NCI-H2107 treated with DMSO at 0.1 percent for 48 hours (cell line): ENCODE measurements around the gene PKD1.
"Not testable (repeated sequence)": the region's sequence is repeated elsewhere in the genome, so short reads cannot be mapped to it uniquely, and the experiment has no call there.

ENCODE experiments used
- DNase-seq: peaks from one replicate; lab custom pipeline; 2025; ENCODE audit not compliant: unreplicated experiment; lab: John Stamatoyannopoulos, UW

Gene PKD1

DNA sequence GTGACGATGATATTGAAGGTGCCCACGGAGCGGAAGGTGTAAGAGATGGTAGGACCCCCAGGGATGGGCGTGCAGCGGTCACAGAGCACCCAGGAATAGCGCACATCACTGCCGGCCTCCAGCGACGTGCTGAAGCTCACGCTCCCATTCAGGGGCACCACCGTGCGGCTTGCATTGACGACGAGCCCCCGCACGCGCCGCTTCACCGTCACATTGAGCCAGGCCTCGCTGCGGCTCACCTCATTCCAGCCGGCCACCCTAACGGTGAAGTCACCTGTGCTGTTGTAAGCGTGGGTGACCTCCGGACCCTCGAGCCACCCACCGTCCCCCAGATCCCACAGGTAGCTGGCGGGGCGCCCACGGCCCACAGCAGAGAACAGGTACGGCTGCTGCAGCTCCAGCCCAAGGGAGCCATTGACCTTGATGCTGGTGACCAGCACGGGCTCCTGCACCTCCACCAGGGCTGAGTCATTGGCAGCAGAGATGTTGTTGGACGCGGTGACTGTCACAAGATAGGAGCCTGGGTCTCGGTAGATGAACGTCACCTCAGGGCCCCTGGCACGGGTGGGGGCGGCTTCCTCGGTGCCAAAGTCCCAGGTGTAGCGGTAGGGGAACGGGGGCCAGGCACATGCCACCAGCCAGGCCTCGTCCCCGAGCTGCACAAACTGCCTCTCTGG, 25.2 kb downstream of the PKD1 start:
- DNase-seq: not testable (repeated sequence)

DNA sequence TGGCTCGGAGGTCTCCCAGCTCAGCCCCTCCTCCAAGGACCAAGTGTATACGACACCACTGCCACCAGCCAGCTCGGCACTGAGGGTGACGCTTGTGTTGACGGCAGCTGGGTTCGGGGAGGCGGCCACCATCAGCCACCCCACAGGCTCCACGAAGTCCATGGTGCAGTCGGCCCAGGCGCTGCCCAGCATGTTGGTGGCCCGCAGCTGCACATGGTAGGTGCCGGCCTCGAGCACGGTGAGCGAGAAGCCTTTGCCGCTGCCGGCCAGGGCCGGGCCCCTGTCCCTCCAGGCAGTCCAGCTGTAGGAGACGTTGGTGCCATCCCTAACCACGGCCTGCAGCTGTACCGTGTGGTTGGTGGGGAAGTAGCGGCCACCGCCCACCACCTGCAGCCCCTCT, 25.8 kb downstream of the PKD1 start:
- not testable (repeated sequence) for DNase-seq

DNA sequence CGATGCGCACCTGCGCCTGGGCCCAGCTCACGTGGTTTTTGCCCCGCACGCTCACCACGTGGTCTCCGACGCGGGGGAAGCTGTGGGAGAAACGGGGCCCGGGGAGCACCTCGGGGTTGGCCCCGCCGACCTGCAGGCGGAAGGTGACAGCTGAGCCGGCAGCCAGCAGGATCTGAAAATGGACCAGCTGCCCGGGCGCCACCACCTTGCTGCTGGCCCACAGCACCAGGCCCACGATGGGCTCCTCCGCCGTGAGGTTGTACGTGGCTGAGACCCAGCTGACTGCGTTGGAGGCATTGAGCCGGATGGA, 26.5 kb downstream of the PKD1 start:
- DNase-seq: not testable (repeated sequence)

DNA sequence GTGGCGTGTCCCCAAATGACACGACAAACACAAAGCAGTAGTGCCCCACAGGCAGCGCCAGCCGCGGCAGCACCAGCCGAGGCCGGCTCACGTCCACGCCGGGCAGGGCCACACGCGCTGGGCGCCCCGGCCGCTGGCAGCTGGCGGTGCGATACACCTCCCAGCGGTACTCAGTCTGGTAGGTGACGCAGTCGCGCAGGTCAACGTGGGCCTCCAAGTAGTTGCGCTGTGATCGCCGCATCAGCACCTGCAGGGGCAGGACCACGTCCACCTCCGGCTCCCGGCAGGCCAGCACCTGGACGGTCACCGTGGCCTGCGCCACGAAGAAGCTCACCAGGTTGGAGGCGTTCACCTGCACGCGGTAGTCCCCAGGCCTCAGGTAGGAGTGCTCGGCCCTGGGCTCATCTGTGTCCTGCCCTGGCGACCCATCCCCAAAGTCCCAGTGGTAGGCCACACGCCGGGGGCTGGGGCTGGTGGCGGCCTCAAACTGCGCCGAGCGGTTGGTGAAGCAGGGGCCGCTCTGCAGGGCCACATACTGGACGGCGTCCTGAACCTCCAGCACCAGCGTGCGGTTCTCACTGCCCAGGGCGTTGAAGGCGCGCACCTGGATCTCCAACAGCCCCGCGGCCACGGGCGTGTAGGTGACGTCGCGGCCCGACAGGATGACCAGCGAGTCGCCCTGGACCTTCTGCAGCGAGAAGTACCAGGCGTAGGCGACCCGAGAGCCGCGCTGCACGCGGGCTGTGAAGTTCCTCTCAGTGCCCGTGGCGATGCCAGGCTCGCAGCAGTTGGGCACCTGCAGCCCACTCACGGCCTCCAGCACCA, 27.0 kb downstream of the PKD1 start:
- DNase-seq: not testable (repeated sequence)

DNA sequence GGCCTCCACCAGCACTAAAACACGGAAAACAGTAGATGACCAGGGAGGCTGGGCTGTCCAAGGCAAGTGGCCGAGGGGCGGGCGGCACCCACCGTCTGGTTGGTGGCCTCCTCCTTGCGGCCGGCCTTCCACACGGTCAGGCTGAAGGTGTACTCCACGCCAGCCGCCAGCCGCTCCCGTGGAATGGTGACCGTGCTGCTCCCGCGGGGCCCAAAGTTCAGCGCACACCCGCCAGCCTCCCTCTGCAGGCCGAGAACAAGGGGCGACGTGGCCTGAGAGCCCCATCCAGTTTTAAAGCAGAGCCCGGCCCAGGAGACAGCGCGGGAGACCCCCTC, 27.9 kb downstream of the PKD1 start:
- DNase-seq: not testable (repeated sequence)

DNA sequence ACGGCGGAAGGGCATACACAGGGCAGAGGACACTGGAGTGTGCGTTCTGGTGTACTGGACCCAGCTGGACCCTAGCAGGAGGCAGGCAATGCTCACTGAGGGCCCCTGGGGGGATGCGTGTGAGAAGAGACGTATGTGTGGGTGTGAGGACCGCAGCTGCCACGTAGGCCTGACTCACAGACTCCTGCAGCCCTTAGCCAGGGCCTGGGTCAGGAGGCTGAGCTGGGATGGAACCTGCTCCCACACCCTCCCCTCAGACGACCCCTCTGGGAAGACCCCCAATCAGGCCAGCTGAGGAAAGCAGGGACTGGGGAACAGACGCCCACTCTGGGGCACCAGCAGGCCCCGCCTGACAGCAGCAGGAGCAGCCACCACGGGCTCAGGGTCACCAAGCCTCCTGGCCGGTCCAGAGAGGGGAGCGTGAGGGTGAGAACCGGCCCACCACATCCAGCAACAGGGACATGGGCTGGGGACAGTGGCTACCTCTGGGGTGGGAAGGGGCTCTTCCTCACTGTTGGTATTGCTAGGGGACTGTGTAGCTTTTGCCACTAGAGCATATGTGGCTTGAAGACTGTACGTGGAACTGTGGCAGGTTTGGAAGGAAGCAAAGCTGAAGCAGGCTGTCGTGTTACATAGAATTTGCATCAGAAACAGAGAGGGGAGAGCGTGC, 28.4 kb downstream of the PKD1 start:
- not testable (repeated sequence) for DNase-seq

DNA sequence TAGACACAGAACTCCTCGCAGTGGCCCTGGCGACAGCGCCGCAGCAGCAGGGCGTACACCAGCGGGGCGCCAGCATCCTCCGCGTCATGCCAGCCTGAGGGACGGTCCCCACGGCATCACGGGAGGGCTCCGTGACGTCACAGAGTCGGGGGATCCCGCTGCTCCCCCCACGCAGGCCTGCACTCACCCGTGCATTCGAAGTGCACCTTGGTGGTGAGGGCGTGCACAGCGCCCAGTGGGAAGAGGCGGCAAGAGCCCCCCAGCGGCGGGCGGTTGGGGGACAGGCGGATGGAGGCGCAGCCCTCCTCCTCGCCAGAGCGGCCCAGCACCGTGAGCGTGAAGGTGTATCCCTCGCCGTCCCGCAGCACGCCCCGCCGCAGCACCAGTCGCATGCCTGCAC, 29.5 kb downstream of the PKD1 start:
- not testable (repeated sequence) for DNase-seq

DNA sequence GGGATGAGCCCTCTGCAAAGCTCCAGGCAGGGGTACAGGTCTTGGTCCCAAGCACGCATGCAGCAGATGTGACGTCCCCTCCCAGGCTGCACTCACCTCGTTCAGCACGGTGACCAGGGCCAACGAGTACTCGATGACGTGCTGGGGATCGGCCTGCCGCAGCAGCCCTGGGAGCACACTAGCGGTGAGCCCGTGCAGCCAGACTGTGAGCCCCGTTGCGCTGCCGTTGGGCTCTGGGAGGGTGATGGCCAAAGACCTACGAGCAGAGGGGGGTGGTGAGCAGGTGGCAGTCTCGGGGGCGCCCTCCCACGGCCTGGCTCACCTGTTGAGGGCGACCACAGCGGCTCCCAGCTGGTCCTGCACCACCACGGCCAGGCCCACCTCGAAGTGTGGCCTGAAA, 29.9 kb downstream of the PKD1 start:
- not testable (repeated sequence) for DNase-seq

DNA sequence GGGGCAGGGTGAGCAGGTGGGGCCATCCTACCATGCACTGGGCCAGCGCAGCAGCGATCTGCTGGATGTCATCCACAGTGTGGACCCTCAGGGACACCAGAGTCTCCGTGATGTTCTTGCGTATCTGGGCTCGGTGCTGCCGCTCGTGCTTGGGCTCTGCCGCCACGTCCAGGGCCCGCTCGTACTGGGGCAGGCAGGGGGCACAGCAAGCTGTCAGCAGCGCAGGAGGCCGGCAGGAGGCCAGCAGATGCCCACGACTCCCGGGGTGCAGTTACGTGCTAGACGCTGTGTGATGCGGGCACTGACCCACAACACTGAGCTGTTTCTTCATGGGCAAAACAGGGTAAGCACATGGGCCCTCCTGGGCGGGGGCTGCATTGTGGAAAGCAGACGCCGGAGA, 30.4 kb downstream of the PKD1 start:
- not testable (repeated sequence) for DNase-seq

DNA sequence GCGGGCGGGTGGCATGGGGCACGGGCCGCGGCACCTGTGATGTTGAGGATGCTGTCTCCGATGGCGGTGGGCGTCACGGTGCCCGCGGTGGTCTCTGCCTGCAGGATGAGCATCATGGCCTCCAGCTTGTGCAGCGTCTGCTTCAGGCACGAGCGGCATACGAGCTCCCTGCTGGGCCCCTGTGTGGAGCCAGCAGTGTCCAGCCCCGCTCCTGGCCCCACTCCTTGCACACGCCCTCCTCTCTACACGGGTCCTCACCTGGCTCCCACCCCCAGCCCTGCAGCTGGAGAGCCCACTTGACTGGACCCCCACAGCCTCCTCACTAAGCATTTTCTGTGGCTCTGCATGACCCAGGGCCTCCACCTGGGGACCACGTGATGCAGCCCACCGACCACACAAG, 31.2 kb downstream of the PKD1 start:
- DNase-seq: not testable (repeated sequence)

DNA sequence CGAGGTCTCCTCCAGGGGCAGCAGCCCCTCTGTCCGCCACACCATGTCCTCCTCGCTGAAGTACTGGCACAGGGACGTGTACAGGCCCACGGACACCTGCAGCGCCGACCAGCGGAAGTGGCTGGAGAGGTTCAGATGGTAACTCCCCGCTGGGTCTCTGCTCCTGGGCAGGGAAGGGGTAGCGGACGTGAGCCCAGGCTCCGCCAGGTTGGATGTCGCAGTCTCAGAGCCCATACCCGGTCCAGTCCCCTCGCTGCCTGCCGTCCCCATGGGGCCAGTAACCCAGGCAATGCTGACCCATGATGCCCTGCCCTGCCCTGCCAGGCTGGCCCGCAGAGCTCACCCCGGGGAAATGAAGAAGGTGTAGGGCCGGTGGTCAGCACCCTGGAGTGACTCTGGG, 33.2 kb downstream of the PKD1 start:
- DNase-seq: no peak

DNA sequence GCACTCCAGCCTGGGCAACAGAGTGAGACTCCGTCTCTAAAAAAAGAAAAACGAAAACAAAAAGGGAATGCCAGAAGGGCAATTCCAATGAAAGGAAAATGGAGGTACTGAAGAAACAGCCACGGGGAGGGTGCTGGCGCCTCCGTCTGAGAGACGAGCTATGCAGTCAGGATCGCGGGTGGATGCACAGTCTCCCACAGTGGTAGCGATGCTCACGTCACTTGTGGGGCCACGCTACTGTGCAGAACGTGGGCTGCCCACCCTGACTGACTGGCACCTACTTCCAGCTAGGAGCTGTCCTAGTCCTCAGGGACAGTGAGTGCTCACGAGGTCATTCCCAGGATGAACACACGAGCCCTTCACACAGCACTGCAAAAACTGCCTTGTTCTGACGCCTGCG, 34.1 kb downstream of the PKD1 start:
- not testable (repeated sequence) for DNase-seq

DNA sequence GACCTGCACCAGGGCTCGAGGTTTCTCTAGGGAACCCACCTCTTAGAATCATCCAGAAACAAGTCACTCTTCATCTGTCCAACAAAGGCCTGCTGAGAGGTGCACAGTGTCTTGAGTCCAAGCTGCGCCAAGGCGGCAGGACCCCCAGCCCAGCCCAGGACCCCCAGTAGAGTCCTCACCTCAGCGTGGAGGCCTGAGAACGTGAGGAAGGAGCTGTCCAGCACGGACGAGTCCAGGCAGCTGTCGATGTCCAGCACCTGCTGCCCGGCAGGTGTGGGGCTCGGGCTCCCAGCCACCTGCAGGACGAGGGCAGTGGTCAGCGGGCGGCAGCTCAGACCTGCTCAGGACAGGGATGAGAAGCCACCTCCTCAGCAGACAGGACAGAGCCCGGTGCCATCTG, 38.0 kb downstream of the PKD1 start:
- DNase-seq: not testable (repeated sequence)

DNA sequence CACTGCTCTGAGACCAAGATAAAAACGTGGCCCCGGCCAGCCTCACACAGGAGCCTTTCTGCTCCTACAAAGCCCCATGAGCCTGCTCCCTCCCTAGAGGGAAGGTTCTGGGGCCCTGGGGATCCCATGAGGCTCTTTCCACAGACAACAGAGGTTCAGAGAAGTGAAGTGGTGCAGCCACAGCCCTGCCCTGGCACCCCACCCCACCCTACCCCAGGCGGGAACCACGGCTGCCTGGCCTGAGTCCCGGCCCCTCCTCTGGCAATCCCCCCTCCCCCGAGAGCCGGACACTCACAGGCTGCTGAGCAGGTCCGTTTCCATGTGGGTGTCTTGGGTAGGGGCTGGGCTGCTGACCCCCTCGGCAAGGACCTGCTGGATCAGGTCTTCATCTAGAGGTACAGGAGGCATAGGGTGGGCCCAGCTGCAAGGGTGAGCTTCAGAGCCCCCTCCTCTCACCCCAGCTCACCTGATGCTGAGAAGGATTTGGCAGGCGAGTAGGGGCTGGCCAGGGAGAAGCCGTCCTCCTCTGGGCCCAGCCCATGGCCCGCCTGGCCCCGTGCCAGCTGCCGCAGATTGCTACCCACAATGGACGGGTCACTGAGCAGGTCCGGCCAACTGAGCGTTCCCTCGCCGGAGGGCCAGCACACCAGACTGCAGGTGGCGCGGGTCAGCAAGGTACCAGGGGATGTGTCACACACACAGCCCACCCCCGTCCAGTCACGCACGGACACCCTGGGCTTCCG, 38.7 kb downstream of the PKD1 start:
- DNase-seq: no peak

DNA sequence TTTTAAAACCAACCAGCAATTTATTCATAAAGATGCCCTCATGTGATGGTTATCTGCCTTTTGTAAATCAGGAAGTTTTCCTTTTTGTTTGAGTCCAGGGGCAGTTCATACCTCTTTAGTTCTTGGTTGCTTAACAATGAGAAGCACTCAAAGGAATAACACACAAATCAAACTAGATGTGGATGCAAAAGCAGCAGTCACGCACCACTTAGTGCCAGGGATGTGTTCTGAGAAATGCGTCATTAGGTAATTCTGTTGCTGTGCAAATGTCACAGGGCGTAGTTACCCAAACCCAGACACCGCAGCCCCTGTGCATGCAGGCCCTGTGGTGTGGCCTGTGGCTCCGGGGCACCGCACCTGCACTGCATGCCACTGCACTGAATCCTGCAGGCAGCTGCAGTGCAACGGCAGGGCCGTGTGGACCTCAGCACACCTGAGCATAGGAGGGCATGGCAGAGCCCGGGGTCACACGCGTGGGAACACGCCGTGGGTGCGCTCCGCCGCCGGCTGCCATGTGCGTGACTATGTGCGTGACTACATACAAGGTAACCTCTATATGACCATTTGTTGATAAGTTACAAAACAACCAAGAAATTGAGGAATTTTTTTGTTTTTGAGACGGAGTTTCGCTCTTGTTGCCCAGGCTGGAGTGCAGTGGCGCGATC, 39.6 kb downstream of the PKD1 start:
- no peak for DNase-seq

DNA sequence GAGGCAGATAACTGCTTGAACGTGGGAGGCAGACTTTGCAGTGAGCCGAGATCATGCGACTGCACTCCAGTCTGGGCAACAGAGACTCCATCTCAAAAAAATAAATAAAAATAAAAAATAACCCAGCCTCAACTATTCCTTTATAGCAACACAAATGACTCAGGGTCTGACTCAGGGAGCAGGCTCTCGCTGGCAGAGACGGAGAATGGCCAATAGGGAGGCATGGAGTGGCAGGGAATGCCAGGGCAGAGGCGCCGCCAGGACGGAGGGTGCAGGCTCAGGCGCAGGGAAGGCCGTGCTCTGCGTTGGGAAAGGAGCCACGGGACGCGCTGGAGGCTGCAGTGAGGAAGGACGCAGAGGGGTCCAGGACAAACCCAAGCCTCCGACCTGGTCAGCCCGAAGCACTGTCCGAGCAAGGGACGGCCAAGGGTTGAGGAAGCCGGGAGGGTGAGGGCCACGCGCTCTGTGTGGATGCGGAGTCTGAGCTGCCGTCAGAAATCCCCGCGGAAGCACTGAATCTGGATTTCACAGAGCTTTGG, 40.3 kb downstream of the PKD1 start:
- no peak for DNase-seq

DNA sequence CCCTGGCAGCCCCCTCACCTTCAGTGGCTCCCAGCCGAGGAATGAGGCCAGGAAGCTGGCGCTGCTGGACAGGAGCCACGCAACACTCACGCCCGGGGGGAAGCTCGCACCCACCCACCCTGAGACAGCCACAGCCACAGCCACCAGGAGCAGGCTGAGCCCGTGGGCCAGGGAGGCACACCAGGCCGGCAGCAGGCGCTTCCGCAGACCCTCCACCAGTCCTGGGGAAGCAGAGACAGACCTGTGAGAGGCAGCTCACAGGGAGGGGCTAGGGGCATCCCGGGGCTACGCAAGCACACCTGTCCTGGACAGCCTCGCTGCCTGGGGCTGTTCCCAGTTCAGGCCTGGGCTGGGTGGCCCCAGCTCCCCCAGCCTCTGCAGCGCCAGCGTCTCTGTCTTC, 41.9 kb downstream of the PKD1 start:
- no peak for DNase-seq

DNA sequence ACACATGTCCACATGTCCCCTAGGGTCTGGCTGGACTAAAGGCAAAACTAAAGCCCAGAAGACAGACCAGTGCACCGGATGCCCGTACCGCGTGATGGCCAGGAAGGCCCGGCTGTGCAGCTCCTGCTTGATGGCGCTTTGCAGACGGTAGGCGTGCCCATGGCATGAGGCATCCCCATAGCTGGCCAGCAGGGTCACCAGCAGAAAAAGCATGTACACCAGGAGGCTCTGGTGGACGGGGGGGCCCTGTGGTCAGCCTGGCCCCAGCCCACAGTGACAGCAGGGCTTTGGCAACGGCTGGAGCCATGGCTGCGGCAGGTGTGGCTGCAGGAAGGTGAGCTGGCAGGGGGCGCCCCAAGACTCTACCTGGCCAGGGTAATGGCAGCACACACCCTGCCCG, 42.8 kb downstream of the PKD1 start:
- DNase-seq: no peak

DNA sequence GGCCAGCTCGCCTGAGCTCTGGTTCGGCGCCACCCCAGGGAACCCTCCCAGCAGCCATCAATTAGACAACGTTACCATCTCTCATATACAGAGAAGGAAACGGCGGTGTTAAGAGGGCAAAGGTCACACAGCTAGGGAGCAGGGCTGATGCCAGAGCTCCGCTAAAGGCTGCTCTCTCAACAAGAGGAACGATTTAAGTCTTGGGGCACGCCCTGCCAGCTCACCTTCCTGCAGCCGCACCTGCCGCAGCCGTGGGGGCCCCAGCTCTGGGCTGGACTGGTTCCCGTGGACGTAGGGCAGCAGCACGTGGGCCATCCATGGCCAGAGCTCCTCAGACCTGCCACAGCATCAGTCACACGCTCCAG, 43.5 kb downstream of the PKD1 start:
- DNase-seq: no peak

DNA sequence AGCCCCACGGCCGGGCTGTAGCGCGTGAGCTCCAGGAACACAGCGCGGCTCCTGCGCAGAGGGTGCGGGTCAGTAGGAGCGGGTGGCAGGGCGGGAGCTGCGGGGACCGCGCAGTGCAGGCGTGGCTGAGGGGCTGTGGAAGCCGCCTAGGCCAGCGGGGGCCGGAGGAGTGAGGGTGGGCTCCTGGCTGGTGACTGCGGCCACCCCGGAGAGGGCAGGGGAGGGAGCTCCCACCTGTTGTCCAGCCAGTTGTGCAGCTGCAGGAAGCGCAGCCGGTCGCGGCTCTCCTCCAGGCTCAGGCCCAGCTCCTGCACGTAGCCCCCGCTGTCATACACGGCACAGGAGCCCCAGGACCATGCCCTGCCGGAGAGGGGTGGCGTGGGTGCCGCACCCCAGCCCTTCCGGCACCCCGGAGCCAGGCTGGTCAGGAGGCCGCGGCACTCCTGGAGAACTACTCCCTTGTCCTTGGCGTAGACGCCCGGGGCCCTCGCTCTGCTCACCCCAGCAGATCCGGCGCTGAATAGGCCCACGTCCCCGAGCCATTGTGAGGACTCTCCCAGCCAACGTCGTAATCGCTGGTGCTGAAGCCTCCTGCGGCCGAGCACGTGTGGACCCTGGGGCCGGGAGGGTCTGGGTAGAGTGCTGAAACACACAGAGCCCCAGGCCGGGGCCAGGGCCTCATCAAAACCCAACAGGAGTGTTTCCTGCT, 44.0 kb downstream of the PKD1 start:
- DNase-seq: no peak
